ENCODE results near the gene TADA3.

Gene TADA3

GRCh38 chr3:9792405-9793160 is at the start of gene TADA3, which contains the start of gene ARPC4:
Gene TADA3 (minus strand): TSS chr3:9792473. CDS start chr3:9791466, 1,007 bp downstream.
Gene ARPC4 (plus strand): TSS chr3:9793082. CDS start chr3:9793122, 40 bp downstream.
- Mint-ChIP-seq H3K4me3 (peak within 1 kb of the TSS; percentile 86 to 87), H3K9me3 (no peaks in the 10 kb centered on the region), H3K27ac (peak within 1 kb of the TSS; percentile 100), H3K27me3 (no peaks in the 10 kb centered on the region), H3K4me1 (peaks cover 70% of the 10 kb centered on the region)
- DNase-seq (peak; percentile 92 to 93), ATAC-seq (peak; percentile 92)

DNA sequence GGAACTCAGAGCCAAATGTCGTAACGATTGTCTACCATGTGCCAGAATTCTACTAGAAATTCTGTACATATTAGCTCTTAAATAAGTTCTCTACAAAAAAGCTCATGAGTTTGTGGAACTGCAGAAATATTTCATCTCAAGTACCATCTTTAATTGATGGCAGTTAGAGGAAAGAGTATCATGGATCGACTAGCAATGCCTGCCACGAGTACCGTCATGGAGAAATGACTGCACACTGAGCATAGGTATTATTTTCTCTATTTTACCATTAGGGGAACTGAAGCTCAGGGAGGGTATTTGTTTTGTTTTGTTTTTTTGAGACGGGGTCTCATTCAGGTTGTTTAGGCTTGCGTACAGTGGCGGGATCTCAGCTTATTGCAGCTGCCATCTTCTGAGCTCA is 48.7 kb upstream of the TADA3 start:
- Mint-ChIP-seq H3K27ac (peak overlapping the region in 1 of 2 donors; percentile 27), H3K9me3 (no peaks in the 10 kb centered on the region), H3K4me3 (no peak overlapping the region), H3K4me1 (peaks cover 40% of the 10 kb centered on the region), H3K27me3 (no peaks in the 10 kb centered on the region)
- DNase-seq (no peak), ATAC-seq (no peak)

DNA sequence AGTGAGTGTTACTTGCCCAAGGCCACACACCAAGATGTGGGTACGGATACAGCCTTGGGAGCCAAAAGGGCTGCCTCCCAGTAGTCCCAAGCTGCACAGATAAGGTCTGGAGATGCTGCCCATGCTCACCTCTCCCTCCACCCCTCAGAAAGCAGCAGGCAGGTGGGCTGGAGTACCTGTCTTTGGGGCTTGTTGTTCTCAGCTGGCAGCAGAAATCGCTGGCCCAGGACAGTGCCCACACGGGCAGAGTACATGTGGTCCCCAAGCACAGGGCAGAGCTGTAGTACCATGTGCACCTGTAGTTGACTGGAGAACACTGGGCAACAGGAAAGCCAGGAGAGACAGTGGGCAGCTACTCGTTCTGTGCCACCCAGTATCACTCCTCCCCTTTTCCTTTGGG is 46.6 kb upstream of the TADA3 start:
- no peaks in the 10 kb centered on the region for H3K9me3 Mint-ChIP-seq
- DNase-seq: no peak
- H3K4me1 Mint-ChIP-seq: peaks cover 19% of the 10 kb centered on the region
- H3K27me3 Mint-ChIP-seq: no peaks in the 10 kb centered on the region
- no peak overlapping the region for H3K27ac Mint-ChIP-seq
- no peak for ATAC-seq
- H3K4me3 Mint-ChIP-seq: no peak overlapping the region

- Mint-ChIP-seq H3K9me3 (no peaks in the 10 kb centered on the region), H3K4me3 (no peak overlapping the region), H3K27me3 (no peaks in the 10 kb centered on the region), H3K27ac (peak overlapping the region; percentile 13 to 63), H3K4me1 (peaks cover 13% of the 10 kb centered on the region)
- no peak for DNase-seq
- ATAC-seq: no peak
These were observed 45.7 kb upstream of the TADA3 start for GRCh38 chr3:9837701-9838582.

GRCh38 chr3:9834520-9835380 is 42.5 kb upstream of the TADA3 start:
- H3K4me1 Mint-ChIP-seq: peaks cover 11% of the 10 kb centered on the region
- H3K27ac Mint-ChIP-seq: no peak overlapping the region
- H3K9me3 Mint-ChIP-seq: no peaks in the 10 kb centered on the region
- DNase-seq: no peak
- no peak for ATAC-seq
- no peak overlapping the region for H3K4me3 Mint-ChIP-seq
- no peaks in the 10 kb centered on the region for H3K27me3 Mint-ChIP-seq

DNA sequence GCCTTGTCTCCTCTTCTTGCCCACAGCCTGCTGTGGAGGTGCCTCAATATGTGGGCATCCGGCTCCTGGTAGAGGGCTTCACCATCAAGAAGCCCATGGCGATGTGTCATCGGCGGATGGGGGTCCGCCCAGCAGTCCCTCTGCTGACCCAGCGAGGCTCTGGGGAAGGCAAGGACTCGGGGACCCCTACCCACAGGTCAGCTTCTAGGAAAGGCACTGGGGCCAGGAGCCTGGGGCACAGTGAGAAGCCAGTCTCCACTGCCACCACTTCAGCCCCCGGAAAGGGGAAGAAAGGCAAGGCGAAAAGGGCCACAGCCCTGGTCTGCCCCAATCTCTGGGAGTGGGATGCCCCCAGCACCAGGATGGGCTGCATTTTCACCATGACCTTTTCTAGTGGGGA is 40.8 kb upstream of the TADA3 start:
- ATAC-seq: no peak
- DNase-seq: no peak
- H3K4me3 Mint-ChIP-seq: no peak overlapping the region
- no peaks in the 10 kb centered on the region for H3K27me3 Mint-ChIP-seq
- H3K4me1 Mint-ChIP-seq: peaks cover 11% of the 10 kb centered on the region
- no peak overlapping the region for H3K27ac Mint-ChIP-seq
- H3K9me3 Mint-ChIP-seq: no peaks in the 10 kb centered on the region

- Mint-ChIP-seq H3K27me3 (no peaks in the 10 kb centered on the region), H3K27ac (no peak overlapping the region), H3K9me3 (no peaks in the 10 kb centered on the region), H3K4me3 (no peak overlapping the region), H3K4me1 (peaks cover 20% of the 10 kb centered on the region)
- ATAC-seq: no peak
- no peak for DNase-seq
These were observed 39.0 kb upstream of the TADA3 start for GRCh38 chr3:9831253-9831652.

DNA sequence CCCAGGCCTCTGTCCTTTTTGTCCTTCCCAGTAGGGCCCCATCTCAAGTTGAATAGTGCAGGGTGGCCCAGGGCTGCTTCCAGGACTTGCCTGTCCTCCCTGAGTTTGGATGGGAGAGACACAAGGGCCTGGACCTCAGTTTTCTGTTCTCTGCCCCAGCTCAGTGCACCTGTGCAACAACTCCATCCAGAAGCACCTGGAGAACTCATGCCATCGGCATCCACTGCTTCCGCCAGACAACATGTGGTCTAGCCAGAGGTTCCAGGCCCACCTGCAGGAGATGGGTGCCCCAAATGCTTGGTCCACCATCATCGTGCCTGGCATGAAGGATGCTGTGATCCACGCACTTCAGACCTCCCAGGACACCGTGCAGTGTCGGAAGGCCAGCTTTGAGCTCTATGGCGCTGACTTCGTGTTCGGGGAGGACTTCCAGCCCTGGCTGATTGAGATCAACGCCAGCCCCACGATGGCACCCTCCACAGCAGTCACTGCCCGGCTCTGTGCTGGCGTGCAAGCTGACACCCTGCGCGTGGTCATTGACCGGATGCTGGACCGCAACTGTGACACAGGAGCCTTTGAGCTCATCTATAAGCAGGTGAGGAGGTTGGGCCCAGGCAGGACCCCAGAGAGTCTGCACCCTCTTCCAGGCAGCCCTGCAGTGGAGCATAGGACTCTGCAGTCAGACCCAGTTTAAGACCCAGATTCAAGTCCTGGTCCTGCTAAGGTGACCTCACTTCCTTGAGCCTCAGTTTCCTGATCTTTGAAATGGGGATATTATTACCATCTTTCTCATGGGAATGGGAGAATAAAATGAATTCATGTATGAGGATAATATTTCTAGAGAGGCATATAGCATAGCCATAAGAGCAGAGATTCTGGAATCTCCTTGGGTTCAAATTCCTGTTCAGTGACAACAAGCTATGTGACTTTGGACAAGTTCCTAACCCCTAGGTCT is 36.8 kb upstream of the TADA3 start:
- Mint-ChIP-seq H3K27ac (no peak overlapping the region), H3K4me3 (no peak overlapping the region), H3K9me3 (no peaks in the 10 kb centered on the region), H3K4me1 (peaks cover 20% of the 10 kb centered on the region), H3K27me3 (no peaks in the 10 kb centered on the region)
- DNase-seq: no peak
- no peak for ATAC-seq

GRCh38 chr3:9826815-9827573 is 34.7 kb upstream of the TADA3 start:
- H3K9me3 Mint-ChIP-seq: no peaks in the 10 kb centered on the region
- DNase-seq (peak; percentile 20 to 41), ATAC-seq (peak; percentile 85)
- peaks cover 15% of the 10 kb centered on the region for H3K4me1 Mint-ChIP-seq
- no peaks in the 10 kb centered on the region for H3K27me3 Mint-ChIP-seq
- H3K27ac Mint-ChIP-seq: no peak overlapping the region
- H3K4me3 Mint-ChIP-seq: no peak overlapping the region

- peaks cover 9% of the 10 kb centered on the region for H3K4me1 Mint-ChIP-seq
- H3K27ac Mint-ChIP-seq: no peak overlapping the region
- ATAC-seq (no peak), DNase-seq (no peak)
- H3K4me3 Mint-ChIP-seq: no peak overlapping the region
- H3K27me3 Mint-ChIP-seq: no peaks in the 10 kb centered on the region
- H3K9me3 Mint-ChIP-seq: no peaks in the 10 kb centered on the region
These were observed 33.3 kb upstream of the TADA3 start for GRCh38 chr3:9825451-9826040.

DNA sequence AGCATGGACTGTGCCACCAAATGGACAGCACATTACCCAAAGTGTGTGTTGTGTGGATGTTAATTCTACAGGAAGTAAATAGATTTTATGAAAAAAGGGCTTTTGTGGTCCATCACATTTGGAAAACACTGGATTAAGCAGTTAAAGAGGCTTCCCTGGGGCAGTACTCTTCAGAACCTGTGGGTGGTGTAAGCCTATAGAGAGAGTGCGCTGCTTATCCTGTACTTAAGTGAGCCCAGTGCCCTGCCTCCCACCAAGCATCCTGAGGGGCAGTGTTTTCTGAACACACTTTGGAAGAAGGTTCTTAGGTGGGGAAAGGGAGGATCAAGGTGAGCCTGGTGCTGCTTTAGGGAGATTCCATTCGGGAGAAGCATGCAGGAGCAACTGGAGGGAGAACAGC is 28.7 kb upstream of the TADA3 start:
- ATAC-seq: peak; percentile 69
- Mint-ChIP-seq H3K4me3 (no peak overlapping the region), H3K4me1 (no peaks in the 10 kb centered on the region), H3K27ac (no peak overlapping the region), H3K9me3 (no peaks in the 10 kb centered on the region), H3K27me3 (no peaks in the 10 kb centered on the region)
- no peak for DNase-seq

DNA sequence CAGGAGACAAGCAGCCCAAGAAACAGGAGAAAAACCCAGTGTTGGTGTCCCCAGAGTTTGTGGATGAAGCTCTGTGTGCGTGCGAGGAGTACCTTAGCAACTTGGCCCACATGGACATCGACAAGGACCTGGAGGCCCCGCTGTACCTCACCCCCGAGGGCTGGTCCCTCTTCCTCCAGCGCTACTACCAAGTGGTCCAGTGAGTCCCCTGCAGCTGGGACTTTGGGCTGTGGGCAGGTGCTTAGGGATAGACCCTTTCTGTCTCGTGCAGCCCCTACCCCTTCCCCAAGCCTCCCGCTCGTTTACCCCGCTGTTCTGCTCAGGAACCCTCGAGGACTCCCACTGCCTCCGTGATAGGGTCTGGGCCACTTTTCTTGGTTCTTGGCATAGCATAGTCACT is 28.3 kb upstream of the TADA3 start:
- Mint-ChIP-seq H3K27ac (no peak overlapping the region), H3K4me1 (no peaks in the 10 kb centered on the region), H3K4me3 (no peak overlapping the region), H3K9me3 (no peaks in the 10 kb centered on the region), H3K27me3 (no peaks in the 10 kb centered on the region)
- ATAC-seq: peak; percentile 27
- no peak for DNase-seq

DNA sequence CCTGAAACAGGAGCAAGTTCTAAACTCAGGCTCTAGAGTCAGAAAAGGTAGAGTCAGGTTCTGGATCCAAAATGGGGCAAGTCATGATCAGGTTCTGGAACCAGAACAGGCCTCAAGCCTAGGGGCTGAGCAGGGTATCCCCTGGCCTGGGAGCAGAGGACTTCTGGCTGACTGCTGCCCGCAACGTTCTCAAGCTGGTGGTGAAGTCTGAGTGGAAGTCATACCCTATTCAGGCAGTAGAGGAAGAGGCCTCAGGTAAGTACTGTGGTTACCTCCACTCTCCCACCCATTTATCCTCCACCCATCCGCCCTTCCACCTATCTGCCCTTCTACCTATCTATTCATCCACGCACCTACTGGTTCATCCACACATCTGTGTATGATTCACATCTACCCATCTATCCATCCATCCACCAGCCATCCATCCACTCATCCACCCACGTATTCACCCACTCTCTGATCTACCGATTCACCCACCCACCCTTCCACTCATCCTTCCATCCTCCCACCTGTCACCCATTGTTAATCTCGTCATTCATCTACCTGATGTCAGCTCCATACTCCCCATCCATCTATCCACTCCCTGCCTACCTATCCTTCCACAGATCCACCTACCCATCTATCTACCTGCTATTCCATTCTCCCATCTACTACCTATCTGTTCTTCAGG is 26.5 kb upstream of the TADA3 start:
- H3K27me3 Mint-ChIP-seq: no peaks in the 10 kb centered on the region
- H3K4me3 Mint-ChIP-seq: no peak overlapping the region
- no peaks in the 10 kb centered on the region for H3K4me1 Mint-ChIP-seq
- DNase-seq (no peak), ATAC-seq (no peak)
- no peaks in the 10 kb centered on the region for H3K9me3 Mint-ChIP-seq
- H3K27ac Mint-ChIP-seq: peak overlapping the region in 1 of 2 donors; percentile 22

Data from stimulated activated naive CD8-positive, alpha-beta T cell treated with anti-CD3 and anti-CD28 coated beads, Interleukin-15, amount 100 ng/mL, for 72 hours (primary cell).